Uterus (tissue), 2 donors: ENCODE results near the gene ZNF579.

ENCODE experiments used
- CTCF ChIP-seq, 4 experiments: fragments of 200-600 bp in 2 of 4; fragments of 450-650 bp in 2 of 4; sonication (generic) in 2 of 4; IDR thresholded peaks; one replicate each; pipeline ENCODE4 v1.5.1; 2016 to 2019; ENCODE audit warnings: antibody characterized with exemption in 4 of 4, mild to moderate bottlenecking in 2 of 4, moderate library complexity in 1 of 4
- POLR2A ChIP-seq, 2 donors: fragments of 450-650 bp; IDR thresholded peaks; one replicate each; pipeline ENCODE4 v1.6.1; 2016; ENCODE audit warnings: antibody characterized with exemption in 2 of 2, mild to moderate bottlenecking in 1 of 2, moderate library complexity in 1 of 2

GRCh38 chr19:55626350-55626749 lies 45.7 kb upstream of the ZNF579 start:
- TF ChIP-seq POLR2A (IDR thresholded peaks at IDR 0.05), result no peak
- TF ChIP-seq CTCF (IDR thresholded peaks at IDR 0.05), result no peak
